Middle frontal gyrus (tissue), 1 donor: Measurements from ENCODE around the gene DSEL.
A peak's percentile ranks its signal among the peaks of the same experiment; 100 is the strongest.

ENCODE experiments used
- DNase-seq: peaks from one replicate; pipeline ENCODE4 v3.0.0-alpha.2; 2015; ENCODE audit warnings: low spot score; ENCODE audit errors: extremely low spot score

DSEL gene

DNA sequence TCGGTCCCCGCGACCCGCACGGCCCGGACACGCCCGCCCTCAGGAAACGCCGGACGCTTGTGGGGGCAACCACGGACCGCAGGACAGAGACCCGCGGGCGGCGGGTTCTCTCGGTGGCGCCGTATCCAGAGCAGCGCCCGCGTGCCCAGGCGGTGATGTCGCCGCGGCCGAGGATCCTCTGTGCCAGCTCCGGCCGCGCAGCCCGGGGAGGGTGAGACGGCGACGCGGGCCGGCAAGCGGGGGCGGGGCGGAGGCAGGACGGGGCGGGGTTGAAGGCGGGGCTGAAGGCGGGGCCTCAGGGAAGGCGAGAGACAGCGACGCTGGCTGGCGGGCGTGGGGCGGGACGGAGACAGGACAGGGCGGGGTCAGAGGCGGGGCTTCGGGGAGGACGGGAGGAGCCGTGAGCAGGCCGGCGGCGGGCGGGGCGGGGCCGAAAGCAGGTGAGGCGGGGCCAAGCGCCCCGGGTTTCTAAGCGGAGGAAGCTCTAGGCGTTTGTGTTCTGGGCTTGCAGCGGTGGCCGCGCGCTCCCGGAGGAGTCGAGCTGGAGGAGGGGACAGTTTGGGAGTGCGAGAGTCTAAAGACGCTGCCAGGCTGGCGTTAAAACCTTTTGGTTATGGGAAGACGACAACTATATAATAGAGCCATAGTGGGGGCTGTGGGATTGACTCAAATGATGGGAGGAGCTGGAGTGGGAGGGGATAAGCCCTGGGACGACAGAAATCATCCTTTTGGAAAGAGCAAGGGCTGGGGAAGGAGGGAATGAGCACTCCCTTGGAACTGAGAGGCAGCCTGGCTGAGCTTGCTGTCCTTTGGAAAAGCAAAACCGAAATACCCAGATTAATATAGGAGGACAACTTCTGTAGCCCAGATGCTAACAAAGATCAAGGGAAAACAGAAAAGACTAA is at the start of gene DSEL:
TSS of gene DSEL (minus strand) at position 182 of the 905 bp plus-strand sequence. CDS start 2,112 bp downstream, outside the sequence.
- DNase-seq: peak; percentile 91

DNA sequence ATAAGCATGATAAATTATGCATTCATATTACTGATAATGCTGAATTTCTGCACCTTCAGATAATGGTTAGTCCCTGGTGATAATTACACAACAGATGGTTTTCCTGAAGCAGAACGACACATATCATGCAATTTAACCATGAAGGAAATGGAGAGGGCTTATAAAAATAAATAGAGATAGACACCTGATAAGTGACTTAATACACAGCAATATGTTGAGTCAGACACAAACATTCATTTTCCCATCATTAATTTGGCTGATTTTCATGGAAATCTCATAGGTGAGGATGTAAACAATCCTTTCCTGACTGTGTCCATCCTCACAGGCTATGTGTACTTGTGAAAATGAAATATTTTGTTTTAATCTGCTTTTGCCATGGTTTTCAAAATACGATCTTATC is 36.9 kb upstream of the DSEL start:
- no peak for DNase-seq

DNA sequence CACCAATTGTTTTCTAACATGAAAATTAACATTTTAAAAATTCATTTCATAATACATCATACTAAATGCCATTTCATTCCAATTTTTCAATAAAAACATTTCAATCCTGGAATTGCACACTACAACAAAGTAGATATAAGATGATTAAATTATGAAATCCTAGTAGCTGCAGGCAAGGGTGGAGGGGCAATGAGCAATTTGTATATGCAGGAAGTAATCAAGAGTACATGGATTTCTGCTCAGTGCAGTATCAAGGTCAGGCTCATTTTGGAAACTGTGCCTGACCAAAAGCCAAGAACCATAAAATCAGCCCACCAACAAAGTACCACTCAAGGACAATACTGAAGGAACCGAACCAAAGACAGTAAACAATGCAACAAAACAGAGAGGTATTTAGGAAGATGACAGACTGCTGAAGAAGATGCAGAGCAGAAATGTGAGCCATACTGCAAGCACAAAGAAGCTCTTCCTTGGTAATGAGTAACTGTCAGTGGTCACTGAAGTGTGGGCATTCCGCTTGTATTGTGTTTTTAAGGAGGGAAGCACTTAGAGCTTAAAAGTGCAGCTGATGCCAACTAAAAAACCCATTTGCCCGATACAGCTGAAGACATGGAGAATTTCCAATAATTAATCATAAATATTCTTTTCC is 34.5 kb upstream of the DSEL start:
- no peak for DNase-seq

DNA sequence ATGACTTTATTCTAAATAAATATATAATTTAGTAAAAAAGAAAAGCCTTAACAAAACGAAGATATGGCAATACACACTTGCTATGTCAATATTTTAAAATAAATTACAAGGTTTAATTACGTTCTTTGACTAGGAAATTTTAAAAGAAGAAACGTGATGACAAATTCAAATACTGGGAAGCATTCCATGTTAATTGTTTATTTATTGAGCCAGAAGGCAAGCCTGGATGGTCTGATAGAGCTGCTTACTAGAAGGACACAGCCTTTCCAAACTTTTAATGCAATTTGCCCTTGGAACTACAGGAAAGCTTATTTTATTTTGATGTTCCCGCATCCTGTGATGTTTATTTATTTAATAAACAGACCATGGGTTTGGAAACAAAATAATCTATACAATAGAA is 33.4 kb upstream of the DSEL start:
- no peak for DNase-seq

DNA sequence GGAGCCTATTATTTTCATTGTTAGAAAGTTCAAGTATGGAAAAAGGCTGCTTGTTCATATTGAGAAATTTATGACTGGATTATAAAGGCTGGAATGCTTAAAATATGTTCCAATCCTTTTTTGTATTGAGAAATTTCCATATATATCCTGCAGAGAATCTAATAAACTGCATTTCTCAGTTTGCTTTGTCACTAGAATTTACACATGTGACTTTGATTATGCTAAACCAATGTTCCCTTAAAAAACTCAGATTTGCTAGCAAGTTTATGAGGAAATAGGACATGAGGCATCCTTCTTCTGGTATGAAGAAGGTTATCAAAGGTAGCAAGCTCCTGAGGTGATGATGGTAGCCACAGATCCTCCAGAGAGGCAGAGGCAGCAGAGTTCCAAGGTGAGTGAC is 29.2 kb upstream of the DSEL start:
- no peak for DNase-seq

DNA sequence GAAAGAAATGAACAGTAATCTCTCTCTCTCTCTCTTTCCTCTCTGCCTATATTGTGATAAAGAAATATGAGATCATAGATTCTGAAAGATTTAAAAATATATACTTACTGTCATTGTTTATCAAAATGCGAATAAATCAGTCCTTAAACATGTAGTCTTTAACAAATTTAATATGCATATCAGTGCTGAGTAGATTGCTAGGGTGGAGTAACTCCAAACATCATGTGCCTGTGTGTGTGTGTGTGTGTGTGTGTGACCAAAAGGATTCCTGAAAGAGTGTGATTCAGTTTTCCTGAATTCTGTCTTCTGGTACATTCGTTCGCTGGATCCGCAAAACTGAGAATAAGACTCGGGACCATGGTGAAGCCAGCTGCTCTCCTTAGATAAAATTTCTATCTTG is 24.0 kb upstream of the DSEL start:
- DNase-seq: no peak

DNA sequence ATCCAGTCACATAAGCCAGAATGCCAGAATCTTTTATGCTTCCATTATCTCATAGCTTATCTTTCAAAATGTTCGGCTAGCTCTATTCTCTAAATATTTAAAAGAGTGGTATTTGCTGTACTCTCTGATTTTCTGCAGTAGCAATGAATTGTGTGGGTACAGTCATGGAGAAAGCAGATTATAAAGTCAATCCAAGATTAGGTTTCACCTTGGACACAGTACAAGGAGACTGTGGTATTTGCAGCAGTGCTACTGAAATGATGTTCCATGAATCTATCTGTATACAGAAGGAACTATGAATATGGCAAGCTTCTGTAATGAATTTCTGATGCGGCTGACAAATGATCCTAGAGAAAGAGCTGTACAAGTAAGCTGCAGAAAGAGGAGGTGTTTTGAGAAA is 15.4 kb upstream of the DSEL start:
- no peak for DNase-seq

DNA sequence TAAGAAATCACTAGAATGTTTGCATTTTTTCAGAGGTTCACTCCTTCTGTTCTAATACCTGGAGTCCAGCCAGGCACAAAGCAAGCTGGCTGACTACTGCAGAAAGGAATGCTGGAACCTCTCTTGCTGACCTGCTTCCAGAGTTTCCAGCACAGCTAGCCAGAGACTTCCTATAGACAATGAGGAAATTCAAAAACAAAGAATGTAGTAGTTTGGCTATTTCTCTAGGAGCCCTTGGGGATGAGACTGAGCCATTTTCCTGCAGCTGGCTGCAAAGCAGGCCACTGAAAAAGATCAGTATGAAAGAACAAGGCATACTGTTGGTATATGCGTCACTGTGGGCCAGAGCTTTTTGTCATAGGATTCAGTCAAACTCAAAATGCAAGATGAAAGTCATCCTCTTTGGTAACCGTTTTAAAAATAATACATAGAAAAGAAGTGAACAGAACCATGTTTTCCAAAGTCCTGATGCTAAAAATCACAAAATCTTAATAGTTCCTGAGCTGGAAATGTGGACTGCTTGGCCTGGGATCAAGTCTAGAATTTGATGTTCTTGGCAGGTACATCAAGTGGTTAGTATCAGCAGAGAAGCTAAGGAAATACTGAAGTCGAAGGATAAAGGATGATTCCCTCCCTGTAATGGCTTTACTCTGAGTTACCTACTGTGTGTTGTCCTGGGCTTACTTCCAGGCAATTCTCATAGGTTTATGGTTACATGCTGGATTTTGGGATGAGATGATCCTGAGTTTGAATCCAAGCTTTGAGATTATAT is 9.0 kb upstream of the DSEL start:
- DNase-seq: no peak

DNA sequence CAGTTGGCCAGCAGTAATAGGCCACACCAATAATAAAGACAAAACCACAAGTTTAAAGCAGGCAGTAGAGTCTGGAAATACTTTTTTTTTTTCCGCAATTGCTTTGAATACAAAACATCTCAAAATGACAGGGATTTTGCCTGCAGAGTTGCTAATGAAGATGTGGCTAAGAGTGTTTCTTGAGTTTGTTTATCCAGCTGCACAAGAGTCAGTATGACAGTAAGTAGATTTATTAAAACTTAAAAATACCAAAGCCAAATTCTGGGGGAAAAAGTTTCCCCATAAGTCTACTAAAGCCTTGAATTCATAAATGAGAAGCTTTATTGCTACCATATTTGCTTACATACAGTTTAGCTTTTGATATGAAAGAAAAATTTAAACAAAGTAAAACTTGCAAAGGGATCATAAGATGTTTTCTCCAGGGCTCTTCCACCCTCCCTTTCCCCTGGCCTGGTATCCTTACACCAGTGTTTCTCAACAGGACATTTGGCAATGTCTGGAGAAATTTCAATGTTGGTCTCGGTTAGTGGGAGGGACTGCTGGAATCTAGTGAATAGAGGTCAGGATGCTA is 3.9 kb upstream of the DSEL start:
- no peak for DNase-seq

DNA sequence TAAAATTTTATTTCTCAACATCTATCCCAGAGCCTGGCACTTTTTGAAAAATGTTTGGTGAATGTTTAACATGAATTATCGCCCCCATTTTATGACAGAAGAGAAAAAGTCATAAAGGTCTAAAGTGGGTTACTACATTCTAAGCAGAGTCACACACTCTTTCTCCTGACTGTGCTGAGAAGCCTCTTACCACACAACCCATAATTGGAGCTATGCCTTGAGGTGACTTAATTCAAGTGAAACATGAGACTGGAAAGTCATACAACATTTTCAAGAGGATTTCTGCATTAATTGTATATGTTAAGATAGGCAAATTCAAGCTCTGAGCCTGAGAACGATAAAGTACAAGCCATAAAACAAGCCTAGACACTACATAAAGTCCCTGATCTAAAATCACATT is 3.1 kb upstream of the DSEL start:
- DNase-seq: no peak

DNA sequence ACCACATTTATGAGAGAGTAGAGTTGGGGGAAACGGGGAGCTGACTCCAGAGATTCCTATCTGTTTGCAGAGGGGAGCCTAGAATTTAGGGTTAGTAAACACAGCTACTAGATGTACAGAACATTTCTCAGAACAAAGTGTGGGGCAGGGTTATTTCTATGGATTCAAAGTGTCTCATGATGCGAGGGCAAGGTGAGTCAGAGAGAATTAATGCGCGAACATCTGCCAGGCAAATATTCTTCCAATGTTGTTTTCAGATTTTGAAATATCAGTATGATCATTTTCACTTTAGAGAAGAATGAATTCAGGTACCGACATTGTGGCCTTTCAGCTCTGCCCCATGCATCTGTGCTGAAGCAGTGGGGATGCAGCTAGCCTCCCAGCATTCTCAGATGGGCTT is 2.0 kb upstream of the DSEL start:
- no peak for DNase-seq

DNA sequence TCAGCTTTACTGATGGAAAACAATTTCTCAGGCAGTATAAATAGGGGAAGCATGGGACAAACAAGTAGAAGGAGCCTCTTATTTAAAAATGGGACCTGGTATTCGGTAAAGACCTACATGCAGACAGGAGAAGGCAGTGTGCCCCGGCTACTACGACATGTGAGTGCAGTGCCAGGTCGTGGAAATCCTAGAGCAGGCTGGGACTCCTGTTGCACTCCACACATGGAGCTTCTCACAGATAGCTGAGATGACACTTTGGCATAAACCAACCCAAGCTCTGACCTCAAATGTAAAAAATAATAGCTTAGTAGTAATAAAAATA is 885 bp upstream of the DSEL start:
- no peak for DNase-seq

DNA sequence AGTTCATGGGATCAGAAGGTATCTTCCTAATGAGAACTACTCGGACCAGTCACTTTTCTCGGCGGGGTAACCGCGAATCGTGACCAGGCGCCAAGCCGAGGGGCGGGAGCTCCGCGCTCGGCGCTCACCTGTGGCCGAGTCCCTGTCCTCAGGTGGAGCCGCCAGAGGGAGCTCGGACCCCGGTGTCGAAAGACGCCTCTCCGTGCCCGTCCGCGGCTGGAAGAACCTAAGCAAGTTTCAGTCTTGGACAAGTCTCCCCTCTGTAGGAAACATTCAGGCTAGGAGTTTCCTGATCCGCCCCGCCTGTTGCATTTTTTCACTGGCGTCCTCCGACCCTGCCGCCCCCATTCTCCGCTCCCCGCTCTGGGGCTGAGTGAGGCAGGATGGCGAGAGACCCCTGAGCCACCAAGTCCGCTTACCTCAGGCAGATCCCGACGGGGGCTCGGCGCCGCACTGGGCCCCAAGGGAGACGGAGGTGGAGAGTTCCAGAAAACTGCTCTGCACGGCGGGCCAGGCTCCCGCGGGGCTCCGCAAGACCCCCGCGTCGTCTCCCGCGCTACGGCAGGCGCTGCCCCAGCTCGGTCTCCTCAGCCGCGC is 480 bp downstream of the DSEL start:
- DNase-seq: peak; percentile 64

DNA sequence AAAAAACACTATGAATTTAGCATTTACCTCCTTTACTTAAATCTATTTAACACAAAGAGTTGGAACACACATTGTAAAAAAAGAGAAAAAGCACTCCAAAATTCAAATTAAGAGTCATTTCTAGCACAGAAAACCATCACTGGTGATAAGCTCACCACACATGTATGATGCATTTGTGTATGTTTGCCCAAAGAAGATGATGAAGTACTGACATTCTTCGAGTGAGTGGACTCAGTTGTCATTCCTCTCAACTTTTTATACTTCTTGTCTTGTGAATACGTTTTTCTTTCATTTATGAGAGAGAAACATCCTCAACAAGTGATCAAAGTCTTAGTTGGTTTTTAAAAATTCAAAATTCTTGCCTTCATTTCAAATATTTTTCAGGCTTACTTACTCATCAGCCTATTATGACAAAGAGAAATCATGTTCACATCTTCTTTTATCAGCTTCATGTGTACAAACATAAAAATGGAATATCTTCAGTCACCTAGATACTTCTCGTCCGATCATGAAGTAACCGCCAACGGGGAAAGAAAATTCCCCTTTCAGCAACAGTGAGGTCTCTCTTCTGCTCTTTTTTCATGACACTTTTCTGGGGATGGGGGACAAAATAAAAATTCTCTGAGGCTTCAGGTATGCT is 1.5 kb downstream of the DSEL start:
- DNase-seq: no peak

DNA sequence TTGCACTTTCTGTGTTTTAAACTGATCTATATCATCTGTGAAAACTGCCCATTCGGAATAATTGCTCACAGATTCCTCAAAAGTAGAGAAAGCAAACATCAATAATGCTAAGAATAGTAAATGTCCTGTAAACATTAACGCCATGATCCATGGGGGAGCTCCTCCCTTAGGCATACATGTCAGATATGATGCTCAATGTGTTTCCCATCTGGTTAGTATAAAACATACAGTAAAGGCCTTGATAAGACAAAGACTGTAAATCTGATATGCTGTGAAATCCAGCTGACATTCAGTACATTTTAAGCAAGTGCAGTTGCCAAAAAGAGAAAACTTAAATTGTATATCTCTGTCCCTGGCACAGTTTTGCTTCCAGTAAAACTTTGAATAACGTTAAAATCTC is 2.1 kb downstream of the DSEL start:
- DNase-seq: no peak

DNA sequence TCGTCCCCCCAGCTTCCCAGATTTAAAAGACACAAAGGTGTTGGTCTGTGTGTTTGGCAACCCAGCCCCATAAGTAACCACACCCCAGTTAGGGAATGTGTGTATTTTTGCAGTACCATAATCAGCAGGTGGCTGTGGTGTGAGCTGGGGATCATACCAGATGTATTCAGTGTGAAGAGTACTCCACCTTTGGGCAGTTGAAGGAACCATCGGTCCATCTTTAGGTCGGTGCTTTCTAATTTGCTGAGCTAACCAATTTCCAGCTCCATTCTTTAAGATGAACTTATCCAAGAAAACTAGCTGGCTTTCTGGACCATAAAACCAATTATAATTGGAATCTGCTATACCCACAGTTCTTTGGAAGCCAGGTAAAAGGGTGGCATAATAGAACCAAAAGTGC is 3.2 kb downstream of the DSEL start:
- no peak for DNase-seq

DNA sequence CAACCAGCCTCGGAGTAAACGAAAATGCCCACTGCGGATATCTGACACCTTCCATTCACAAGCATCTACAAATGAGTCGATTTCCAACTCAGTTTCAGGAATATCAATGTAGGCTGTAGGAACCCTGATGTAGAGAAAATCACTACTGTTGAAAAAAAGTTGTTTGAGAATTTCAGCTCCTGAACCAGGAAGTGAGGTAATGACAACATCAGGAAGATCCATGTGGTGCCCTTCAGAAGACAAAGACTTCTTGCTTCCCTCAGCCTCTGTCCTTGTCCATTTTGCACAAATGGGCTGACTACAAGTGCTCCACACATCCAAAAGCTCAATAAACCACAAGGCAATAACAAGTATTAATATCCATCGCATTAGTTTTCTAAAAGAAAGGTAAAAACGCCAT is 4.7 kb downstream of the DSEL start:
- DNase-seq: no peak

DNA sequence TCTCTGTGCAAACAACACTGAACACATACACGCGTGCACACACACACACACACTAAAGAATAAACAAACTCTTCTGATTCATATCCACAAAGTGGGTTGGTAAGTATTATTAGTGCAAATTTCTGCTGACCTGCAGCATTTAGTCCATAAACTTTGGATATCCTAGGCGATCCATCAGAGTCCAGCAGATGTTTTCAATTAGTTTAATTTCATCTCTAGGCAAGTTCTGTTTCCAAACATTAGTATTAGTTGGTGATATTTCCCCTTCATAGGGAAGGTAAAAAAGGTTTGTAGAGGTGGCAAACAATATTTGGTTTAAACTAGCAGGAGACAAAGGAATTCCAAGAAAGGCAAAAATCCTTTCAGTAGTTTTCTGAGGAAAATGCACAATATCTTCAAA is 5.7 kb downstream of the DSEL start:
- no peak for DNase-seq

DNA sequence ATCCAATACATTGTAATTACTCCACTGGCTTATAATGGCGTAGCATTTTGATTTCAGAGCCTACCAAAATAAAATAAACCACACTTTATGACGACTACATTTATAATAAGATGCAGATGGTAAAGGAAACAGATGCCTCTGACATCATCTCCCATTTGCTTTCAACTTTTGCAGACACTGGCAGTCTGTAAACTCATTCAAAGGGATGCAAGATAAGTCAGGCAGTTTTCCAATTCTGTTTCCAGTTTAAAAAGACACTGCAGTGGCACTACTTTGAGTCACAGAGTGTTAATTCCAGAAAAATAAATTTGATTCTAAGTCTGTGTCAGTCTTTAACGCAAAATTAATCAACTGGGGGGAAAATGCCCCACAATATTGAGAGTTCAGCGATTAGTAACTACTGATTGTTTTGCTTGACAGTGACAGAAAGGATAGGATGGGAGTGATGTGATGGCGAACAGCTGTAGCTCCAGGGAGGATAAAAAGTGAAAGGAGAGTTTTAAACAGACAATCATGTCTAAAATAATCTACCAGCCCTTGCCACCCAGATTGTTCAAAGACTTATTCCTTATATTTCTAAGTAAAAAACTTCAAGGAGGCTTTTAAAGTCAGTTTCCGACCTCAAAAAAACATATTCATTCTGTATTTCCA is 6.7 kb downstream of the DSEL start:
- peak; percentile 77 for DNase-seq

DNA sequence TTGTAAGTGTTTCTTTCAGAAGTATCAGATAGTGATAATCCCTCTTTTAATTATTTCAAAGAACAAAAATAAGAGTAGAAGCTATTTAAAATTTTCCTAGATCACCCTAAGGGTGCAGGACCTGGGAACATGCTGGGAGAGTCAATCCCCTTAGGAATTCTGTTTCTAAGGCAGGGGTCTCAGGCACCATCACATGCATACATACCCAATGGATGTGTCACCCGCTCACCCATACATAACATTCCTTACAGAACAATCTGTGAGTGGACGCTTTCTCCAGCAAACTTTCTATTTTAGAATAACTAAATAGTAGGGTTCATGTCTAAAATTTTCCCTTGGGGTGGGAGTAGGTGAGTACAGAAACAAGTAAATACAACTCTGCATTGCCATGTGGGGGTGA is 8.4 kb downstream of the DSEL start:
- DNase-seq: no peak

DNA sequence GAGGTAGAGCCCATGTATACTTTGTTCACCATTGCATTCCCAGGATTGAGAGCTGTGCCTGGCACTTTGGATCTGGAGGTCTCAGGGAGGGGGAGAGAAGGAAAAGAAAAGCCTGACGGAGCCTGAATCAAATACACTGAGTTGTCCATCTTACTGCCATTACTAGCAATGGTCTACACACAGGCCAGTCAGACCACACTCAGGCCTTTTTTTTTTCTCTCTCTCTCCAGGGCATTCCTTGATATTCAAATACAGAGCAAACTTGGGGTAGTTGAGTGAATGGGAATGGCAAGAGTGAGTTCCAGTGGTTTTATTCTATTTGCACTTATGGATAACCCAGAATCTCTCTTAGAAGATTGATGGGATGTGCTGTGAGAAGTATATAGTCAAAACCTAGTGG is 11.8 kb downstream of the DSEL start:
- no peak for DNase-seq
